Spleen (tissue), 11 donors: ENCODE results near the gene HOXA2. TPM values are rescaled to one million over a fixed set of nuclear protein-coding genes. Genes with fewer than 3 reads are reported as not detected.
A peak's percentile ranks its signal among the peaks of the same experiment; 100 is the strongest.

Experiments
- DNase-seq: peaks from one replicate; pipeline ENCODE4 v3.0.0-alpha.2; 2020
- H3K27ac ChIP-seq, 8 donors: fragments of 200-600 bp; sonication (generic) in 7 of 8; 1 replicate in 4 of 8; 2 replicates in 4 of 8; pipeline versions ENCODE4 v1.5.0 to v1.8.0; 2016 to 2021; ENCODE audit warnings: inconsistent platforms in 4 of 8, mild to moderate bottlenecking in 4 of 8, moderate library complexity in 1 of 8
- H3K27me3 ChIP-seq, 7 donors: fragments of 200-600 bp; sonication (generic) in 6 of 7; replicated peaks in 1 of 7; 1 replicate in 4 of 7; 2 replicates in 3 of 7; pipeline versions ENCODE4 v1.5.0 to v1.8.0; 2016 to 2021; ENCODE audit warnings: inconsistent platforms in 3 of 7, mild to moderate bottlenecking in 1 of 7
- H3K36me3 ChIP-seq, 6 donors: fragments of 200-600 bp; sonication (generic) in 5 of 6; 1 replicate in 4 of 6; 2 replicates in 2 of 6; pipeline versions ENCODE4 v1.5.0 to v1.8.0; 2016 to 2021; ENCODE audit warnings: inconsistent platforms in 2 of 6
- H3K4me1 ChIP-seq, 6 donors: fragments of 200-600 bp; sonication (generic) in 5 of 6; 1 replicate in 3 of 6; 2 replicates in 3 of 6; pipeline versions ENCODE4 v1.5.0 to v1.8.0; 2016 to 2021; ENCODE audit warnings: inconsistent platforms in 3 of 6
- H3K4me3 ChIP-seq, 8 donors: fragments of 200-600 bp; sonication (generic) in 7 of 8; 1 replicate in 4 of 8; 2 replicates in 4 of 8; pipeline versions ENCODE4 v1.5.0 to v1.8.0; 2016 to 2021; ENCODE audit warnings: inconsistent platforms in 4 of 8, mild to moderate bottlenecking in 4 of 8, moderate library complexity in 2 of 8
- H3K9me3 ChIP-seq, 8 donors: fragments of 200-600 bp; sonication (generic) in 7 of 8; 1 replicate in 4 of 8; 2 replicates in 4 of 8; pipeline versions ENCODE4 v1.5.0 to v1.8.0; 2016 to 2021; ENCODE audit warnings: inconsistent platforms in 4 of 8
- CTCF ChIP-seq, 11 experiments: fragments of 200-600 bp in 7 of 11; fragments of 450-650 bp in 4 of 11; sonication (generic) in 4 of 11; IDR thresholded peaks in 8 of 11; conservative IDR thresholded peaks in 3 of 11; 1 replicate in 7 of 11; 2 replicates in 4 of 11; pipeline versions ENCODE4 v1.4.0 to v1.8.0; 2016 to 2021; ENCODE audit warnings: antibody characterized with exemption in 11 of 11, inconsistent platforms in 4 of 11, mild to moderate bottlenecking in 1 of 11
- POLR2A ChIP-seq, 3 donors: fragments of 450-650 bp; IDR thresholded peaks; one replicate each; pipeline ENCODE4 v1.5.1; 2017; ENCODE audit warnings: antibody characterized with exemption in 3 of 3, mild to moderate bottlenecking in 1 of 3
- POLR2AphosphoS5 ChIP-seq, 3 donors: sonication (generic); formaldehyde crosslinking; IDR thresholded peaks; one replicate each; pipeline ENCODE4 v1.5.1; 2017; ENCODE audit warnings: antibody characterized with exemption in 3 of 3
- WGBS, 5 donors: extraction: QIAGEN DNeasy Blood & Tissue Kit in 3 of 5; methylation state at CpG; one replicate each; pipeline versions ENCODE4 v1.1.5 to v1.1.7; 2013 to 2018; 5-methylcytosine and 5-hydroxymethylcytosine counted together
- intact Hi-C: fragments of 100-400 bp; cut with DNase I; formaldehyde crosslinking; loops from one replicate; pipeline ENCODE4 v1.15.0; 2023; ENCODE audit warnings: low total_unique reads
- polyA plus RNA-seq, 3 donors: library from polyadenylated mRNA; stranded (reverse); fragments of 200-250 nt; gene quantifications; one replicate each; pipeline ENCODE4 v1.2.1, GENCODE V29; 2013
- total RNA-seq, 7 donors: library from RNA; depleted of rRNA in 3 of 7; stranded (reverse); fragments of >200 nt in 3 of 7; fragmentation: NEBNext Ultra II Directional in 4 of 7; extraction: Animal tissue kit (Norgen Biotek cat#: 25700) in 4 of 7; gene quantifications; one replicate each; pipeline versions ENCODE4 v1.1.0 to v1.2.1, GENCODE V29; 2016 to 2021
- donor health status: healthy with polysubstance abuse.
- donor health status: DM: no; HTN: no; CAD: no; lungs with moderate emphysema.
- donor health status: DM: no; HTN: no; CAD: no.
- donor health status: Bipolar disorder and iron deficiency.
- donor health status: healthy.
- donor health status: DM: no; HTN: no; CAD: no.
- donor health status: DM: yes; HTN: yes; CAD: no.

HOXA2 gene
- total and polyA plus RNA-seq, 10 donors, result 0.41 to 2.8 (median 0.90) TPM

GRCh38 chr7:27108390-27109127 is 6.1 kb upstream of the HOXA2 start:
- Histone ChIP-seq H3K4me1 (peaks cover 0 to 80% (median 33%) of the 10 kb centered on the region in 6 donors), H3K9me3 (no peaks in the 10 kb centered on the region), H3K4me3 (peak overlapping the region in 6 of 8 donors; percentile 13 to 62 (median 22)), H3K27me3 (peaks cover 0 to 30% (median 1%) of the 10 kb centered on the region in 7 donors), H3K27ac (peak overlapping the region; percentile 66 to 93 (median 86)), H3K36me3 (no peaks in the 10 kb centered on the region)
- TF ChIP-seq POLR2A (IDR thresholded peaks at IDR 0.05), result peak in 1 of 3 donors; percentile 81
- peak in 3 of 11 experiments; percentile 13 to 27 (median 18) for TF ChIP-seq CTCF (IDR thresholded peaks at IDR 0.05 in 8 of 11, conservative IDR thresholded peaks at IDR 0.05 in 3 of 11)
- peak; percentile 80 to 95 (median 90) for TF ChIP-seq POLR2AphosphoS5 (IDR thresholded peaks at IDR 0.05)
- intact Hi-C loops, result no loop called here
- peak; percentile 85 for DNase-seq
- 61 to 93% (median 77%) methylated on average over 40 to 41 of the region's 41 CpGs for WGBS, 5 donors

- Histone ChIP-seq H3K9me3 (no peaks in the 10 kb centered on the region), H3K4me1 (peaks cover 0 to 84% (median 35%) of the 10 kb centered on the region in 6 donors), H3K27ac (peak overlapping the region; percentile 66 to 93 (median 86)), H3K4me3 (peak overlapping the region in 6 of 8 donors; percentile 13 to 62 (median 22)), H3K27me3 (peaks cover 0 to 39% (median 7%) of the 10 kb centered on the region in 7 donors), H3K36me3 (no peaks in the 10 kb centered on the region)
- intact Hi-C loops, result no loop called here
- no peak for DNase-seq
- 65 to 82% (median 80%) methylated on average over 36 to 47 of the region's 47 CpGs for WGBS, 5 donors
- TF ChIP-seq POLR2AphosphoS5 (IDR thresholded peaks at IDR 0.05) (no peak), CTCF (IDR thresholded peaks at IDR 0.05 in 8 of 11, conservative IDR thresholded peaks at IDR 0.05 in 3 of 11) (no peak), POLR2A (IDR thresholded peaks at IDR 0.05) (no peak)
Observed at GRCh38 chr7:27107391-27108381, 5.2 kb upstream of the HOXA2 start.

GRCh38 chr7:27106901-27107240 is 4.4 kb upstream of the HOXA2 start:
- Histone ChIP-seq H3K4me3 (peak overlapping the region in 6 of 8 donors; percentile 4 to 61 (median 24)), H3K36me3 (no peaks in the 10 kb centered on the region), H3K9me3 (no peaks in the 10 kb centered on the region), H3K27ac (peak overlapping the region; percentile 66 to 93 (median 86)), H3K4me1 (peaks cover 0 to 84% (median 34%) of the 10 kb centered on the region in 6 donors), H3K27me3 (peaks cover 0 to 47% (median 11%) of the 10 kb centered on the region in 7 donors)
- no peak for TF ChIP-seq POLR2AphosphoS5 (IDR thresholded peaks at IDR 0.05)
- no peak for TF ChIP-seq CTCF (IDR thresholded peaks at IDR 0.05 in 8 of 11, conservative IDR thresholded peaks at IDR 0.05 in 3 of 11)
- TF ChIP-seq POLR2A (IDR thresholded peaks at IDR 0.05), result no peak
- WGBS, 5 donors, result 65 to 85% (median 71%) methylated on average over 14 of the region's 14 CpGs
- intact Hi-C loops, result no loop called here
- DNase-seq, result no peak
